Fibroblast of villous mesenchyme (primary cell): ENCODE data around the gene CLCN3. TPM values are rescaled to one million over a fixed set of nuclear protein-coding genes. Genes with fewer than 3 reads are reported as not detected.

Source experiments
- DNase-seq: peaks from one replicate; pipeline ENCODE4 v3.0.0-alpha.2; 2010; ENCODE audit warnings: low read depth
- H3K4me3 ChIP-seq: 2 replicates; pipeline ENCODE4 v1.5.1; 2011; ENCODE audit warnings: low read depth, mild to moderate bottlenecking, low read length
- total RNA-seq: library from RNA; depleted of rRNA; stranded (reverse); fragments of >200 nt; gene quantifications from 2 replicates; pipeline ENCODE4 v1.2.3, GENCODE V29; 2012
- TF ChIP-seq, protein P1 (sequence below): IDR thresholded peaks from 2 replicates; pipeline ENCODE4 v1.5.1; 2012; ENCODE audit warnings: low read depth, mild to moderate bottlenecking, low read length; ENCODE audit not compliant: insufficient read depth

Gene CLCN3
- total RNA-seq, 1 donor = 30.7 TPM

DNA sequence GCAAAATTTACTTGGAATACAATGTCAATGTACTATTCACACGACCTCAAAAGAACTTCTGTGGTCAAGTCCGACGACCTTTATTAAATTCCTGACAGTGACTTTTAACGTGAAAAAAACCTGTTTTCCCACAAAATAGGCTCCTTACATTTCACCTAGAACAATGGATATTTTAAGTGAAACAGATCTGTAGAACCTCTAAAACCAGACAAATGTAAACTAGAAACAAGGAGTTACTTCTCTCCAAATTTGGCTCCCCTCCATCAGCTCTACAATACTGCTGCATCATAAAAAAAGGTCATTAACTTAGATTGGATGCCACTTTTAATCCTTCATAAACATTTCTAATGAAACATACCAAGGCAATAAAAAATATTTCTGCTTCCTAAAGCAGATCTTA lies 9.2 kb upstream of the CLCN3 start:
- no peak for DNase-seq
- TF ChIP-seq, protein P1, sequence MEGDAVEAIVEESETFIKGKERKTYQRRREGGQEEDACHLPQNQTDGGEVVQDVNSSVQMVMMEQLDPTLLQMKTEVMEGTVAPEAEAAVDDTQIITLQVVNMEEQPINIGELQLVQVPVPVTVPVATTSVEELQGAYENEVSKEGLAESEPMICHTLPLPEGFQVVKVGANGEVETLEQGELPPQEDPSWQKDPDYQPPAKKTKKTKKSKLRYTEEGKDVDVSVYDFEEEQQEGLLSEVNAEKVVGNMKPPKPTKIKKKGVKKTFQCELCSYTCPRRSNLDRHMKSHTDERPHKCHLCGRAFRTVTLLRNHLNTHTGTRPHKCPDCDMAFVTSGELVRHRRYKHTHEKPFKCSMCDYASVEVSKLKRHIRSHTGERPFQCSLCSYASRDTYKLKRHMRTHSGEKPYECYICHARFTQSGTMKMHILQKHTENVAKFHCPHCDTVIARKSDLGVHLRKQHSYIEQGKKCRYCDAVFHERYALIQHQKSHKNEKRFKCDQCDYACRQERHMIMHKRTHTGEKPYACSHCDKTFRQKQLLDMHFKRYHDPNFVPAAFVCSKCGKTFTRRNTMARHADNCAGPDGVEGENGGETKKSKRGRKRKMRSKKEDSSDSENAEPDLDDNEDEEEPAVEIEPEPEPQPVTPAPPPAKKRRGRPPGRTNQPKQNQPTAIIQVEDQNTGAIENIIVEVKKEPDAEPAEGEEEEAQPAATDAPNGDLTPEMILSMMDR = no peak
- peak overlapping the region; percentile 78 for H3K4me3 ChIP-seq

DNA sequence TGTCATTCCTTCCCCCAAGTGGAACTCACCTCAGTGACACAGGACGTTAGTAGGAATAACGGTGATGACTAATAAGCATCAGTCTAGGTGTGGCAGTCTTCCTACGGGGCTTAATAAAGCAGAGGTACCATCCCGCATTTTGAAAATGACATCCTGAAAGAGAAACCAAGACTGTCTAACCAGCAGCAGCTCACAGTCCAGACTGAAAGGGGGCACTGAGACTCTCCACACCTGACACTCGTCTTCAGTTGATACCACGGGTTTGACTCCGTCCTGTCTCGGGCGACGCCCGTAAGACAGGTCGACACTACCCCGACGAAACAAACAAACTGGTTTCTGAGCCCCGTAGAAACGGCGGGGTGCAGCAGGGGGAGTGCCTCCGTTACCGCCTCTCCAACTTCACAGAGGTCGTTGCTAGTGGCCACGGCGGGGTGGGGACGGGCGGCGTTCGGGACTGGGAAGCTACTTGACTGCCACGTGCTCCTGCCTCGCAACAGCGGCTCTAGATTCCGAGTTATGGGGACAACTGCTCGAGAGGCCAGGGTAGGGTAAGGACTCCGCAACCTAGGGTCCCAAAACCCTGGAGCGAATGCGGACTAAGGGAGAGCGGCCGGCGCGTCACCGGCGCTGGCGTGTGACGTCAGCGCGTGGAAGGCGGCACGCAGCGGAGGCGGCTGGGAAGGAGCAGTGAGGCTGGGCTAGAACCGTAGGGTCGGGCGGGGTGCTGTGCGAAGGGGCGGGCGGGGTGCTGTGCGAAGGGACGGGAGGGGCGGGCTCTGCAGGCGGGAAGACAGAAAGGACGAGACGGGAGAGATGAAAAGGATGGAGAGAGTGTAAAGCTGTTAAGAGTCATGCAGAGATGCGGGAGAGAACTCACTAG lies 8.1 kb upstream of the CLCN3 start, which contains the start of gene NEK1:
TSS of gene NEK1 (minus strand) at position 593 of the 880 bp plus-strand sequence. CDS start 9,953 bp downstream, outside the sequence.
- DNase-seq = peak; percentile 89
- TF ChIP-seq, protein P1 = no peak
- H3K4me3 ChIP-seq = peak within 1 kb of the TSS; percentile 78

DNA sequence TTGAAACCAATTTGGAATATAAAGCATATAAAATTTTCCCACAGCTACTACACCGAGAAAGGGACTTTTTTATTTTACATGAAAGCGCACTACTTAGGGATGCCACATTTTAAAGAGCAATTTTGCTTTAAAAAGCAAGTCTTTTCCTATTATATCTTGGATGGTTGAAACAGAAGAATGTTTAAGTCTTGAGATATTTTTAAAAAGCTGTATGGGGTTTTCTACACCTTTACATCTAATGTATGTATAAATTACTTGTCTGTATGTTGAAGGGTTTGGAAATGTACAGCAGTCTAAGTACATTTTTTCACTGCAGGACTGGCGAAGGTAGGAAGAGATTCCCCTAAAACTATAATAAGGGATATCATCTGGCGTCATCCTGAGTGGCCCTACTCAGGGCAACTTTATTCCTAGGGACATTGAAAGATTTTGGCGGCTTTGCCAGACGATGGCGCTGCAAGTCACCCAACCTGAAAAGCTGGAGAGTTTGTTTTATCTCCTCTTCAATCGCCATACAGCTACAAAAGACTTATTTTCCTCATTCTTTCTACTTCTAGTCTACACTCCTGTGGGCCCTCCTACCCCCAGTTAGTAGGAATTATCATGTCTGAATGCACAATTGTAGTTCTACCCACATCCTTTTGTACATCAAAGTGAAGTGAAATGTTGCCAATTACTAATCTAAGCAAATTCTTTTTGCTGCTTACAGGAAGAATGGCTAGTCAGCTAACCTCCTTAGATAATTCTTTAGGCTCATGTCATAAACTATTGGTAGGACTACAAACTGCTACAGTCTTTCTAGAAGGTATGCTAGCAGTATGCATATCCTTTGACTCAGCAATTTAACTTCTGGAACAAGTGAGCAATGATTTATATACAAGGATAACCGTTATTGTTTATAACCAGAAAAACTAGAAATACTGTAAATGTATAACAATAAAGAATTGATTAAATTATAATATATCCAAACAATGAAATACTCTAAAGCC lies 7.2 kb upstream of the CLCN3 start:
- peak; percentile 85 for DNase-seq
- peak overlapping the region; percentile 78 for H3K4me3 ChIP-seq
- TF ChIP-seq, protein P1 = peak; percentile 75

DNA sequence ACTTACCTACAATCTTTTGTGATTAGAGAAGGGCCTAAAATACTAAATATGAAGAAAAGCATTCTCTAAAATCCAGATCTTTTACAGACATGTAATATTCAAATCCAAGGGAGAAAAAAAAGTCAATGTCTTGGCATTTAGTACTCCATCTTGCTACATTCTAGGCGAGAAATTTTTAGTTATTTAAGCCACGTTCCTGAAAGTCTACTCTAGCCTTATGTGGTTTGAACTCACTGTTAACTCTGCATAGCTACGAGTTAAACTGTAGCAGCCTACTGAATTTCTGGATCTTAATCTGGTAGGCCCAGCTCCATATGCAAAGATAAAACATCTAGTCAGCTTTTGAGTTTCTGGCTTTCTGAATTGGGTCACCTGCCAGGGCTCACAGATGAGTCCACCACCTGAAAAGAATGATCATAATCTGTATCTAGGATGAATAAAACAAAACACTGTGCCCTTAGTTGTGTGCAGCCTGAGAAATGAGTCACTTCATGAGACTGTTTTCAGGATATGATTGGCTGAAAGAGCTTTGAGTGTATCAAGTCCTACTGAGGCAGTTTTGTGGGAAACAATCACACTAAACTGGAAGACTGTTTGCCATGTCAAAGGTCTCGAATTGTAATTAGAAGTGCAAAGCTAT lies 4.8 kb upstream of the CLCN3 start:
- TF ChIP-seq, protein P1 = no peak
- no peak for DNase-seq
- no peak overlapping the region for H3K4me3 ChIP-seq

DNA sequence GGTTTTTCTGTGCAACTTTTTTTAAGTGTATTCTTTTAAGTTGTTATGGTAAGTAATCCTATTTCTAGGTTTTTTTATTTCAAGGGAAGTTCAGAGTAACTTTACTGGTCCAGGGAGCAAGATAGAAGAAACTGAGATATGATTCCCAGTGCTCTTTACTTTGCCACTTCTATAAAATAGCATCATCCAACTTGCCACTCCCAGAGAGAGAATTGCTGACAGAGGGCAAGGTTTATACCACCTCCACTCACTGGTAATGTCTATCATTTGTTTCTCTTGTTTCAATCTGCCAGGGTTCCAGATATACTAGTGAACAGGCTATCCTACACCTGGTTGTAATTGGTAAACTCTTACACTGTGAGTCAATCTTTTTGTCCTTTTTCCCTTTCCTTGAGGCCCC lies 3.5 kb upstream of the CLCN3 start:
- no peak for DNase-seq
- TF ChIP-seq, protein P1 = no peak
- H3K4me3 ChIP-seq = no peak overlapping the region

DNA sequence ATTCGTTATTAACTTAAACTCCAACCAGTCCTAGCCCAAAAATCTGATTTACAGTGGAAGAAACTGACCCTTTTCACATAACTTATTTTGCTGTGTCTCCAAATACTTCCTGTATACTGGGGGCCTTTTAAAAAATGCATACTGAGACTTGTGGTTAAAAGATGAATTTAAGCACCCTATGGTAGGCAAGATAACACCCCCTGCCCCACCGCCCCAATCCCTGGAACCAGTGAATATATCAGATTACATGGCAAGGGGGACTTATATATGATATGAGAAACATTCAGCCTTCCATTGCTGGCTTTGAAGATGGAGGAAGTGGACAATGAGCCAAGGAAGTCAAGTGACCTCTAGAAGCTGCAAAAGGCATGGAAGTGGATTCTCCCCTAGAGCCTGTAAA lies 3.1 kb upstream of the CLCN3 start:
- DNase-seq = no peak
- TF ChIP-seq, protein P1 = no peak
- no peak overlapping the region for H3K4me3 ChIP-seq
